ENCODE results near the gene FAM181A. TPM values are rescaled to one million over a fixed set of nuclear protein-coding genes. Genes with fewer than 3 reads are reported as not detected.
A peak's percentile ranks its signal among the peaks of the same experiment; 100 is the strongest.

FAM181A gene
- total RNA-seq, 2 experiments from 2014 or later, result not detected

- H3K9me3 Mint-ChIP-seq, result peaks cover 28% of the 10 kb centered on the region
- TF ChIP-seq CTCF (IDR thresholded peaks at IDR 0.05), result no peak
- ChIA-PET CTCF (interaction anchor here (0.9 to 13.6 kb wide), 3 partner anchors 14 to 37 kb away, joined by 3 to 290 read pairs (median 5); no protein-coding TSS in a partner anchor), POLR2A (interaction anchor here (1.6 to 12.3 kb wide), 2 partner anchors 15 to 19 kb away, joined by 4 to 180 read pairs; no protein-coding TSS in a partner anchor)
- H3K27me3 Mint-ChIP-seq, result no peaks in the 10 kb centered on the region
- H3K27ac Mint-ChIP-seq, result peak within 1 kb of the TSS; percentile 91
- peaks cover 76% of the 10 kb centered on the region for H3K4me1 Mint-ChIP-seq (ENCODE audit: low read depth)
- no peak for DNase-seq
- intact Hi-C loops (cut with micrococcal nuclease), result loop anchor here (5.0 kb wide), 1 partner anchor 34 kb away; no protein-coding TSS in a partner anchor
- H3K4me3 Mint-ChIP-seq, result peak within 1 kb of the TSS; percentile 45
- no peak for ATAC-seq
- H3K36me3 Mint-ChIP-seq (ENCODE audit: low read depth), result peaks cover 37% of the 10 kb centered on the region
Measured at GRCh38 chr14:93976477-93977057, 49.4 kb downstream of the FAM181A start, which contains the start of gene ASB2. Gene ASB2 (minus strand): TSS chr14:93976570. CDS start chr14:93964539, 12,031 bp downstream.

- ATAC-seq (no peak), DNase-seq (no peak)
- Mint-ChIP-seq H3K27me3 (no peaks in the 10 kb centered on the region), H3K4me1 (ENCODE audit: low read depth) (peaks cover 72% of the 10 kb centered on the region), H3K27ac (peak overlapping the region; percentile 91), H3K9me3 (peaks cover 28% of the 10 kb centered on the region), H3K4me3 (peak overlapping the region; percentile 45), H3K36me3 (ENCODE audit: low read depth) (peaks cover 37% of the 10 kb centered on the region)
- TF ChIP-seq CTCF (IDR thresholded peaks at IDR 0.05), result no peak
- intact Hi-C loops (cut with micrococcal nuclease), result loop anchor here (5.0 kb wide), 1 partner anchor 35 kb away; no protein-coding TSS in a partner anchor
- POLR2A ChIA-PET, result interaction anchor here (1.6 to 12.3 kb wide), 4 partner anchors 8 to 21 kb away, joined by 4 to 180 read pairs (median 16); no protein-coding TSS in a partner anchor
- CTCF ChIA-PET, result interaction anchor here (1.7 to 13.6 kb wide), 3 partner anchors 14 to 37 kb away, joined by 5 to 290 read pairs (median 7); no protein-coding TSS in a partner anchor
Measured at GRCh38 chr14:93977171-93977570, 50.0 kb downstream of the FAM181A start.

- POLR2A ChIA-PET, result interaction anchor here (0.8 to 12.3 kb wide), 13 partner anchors 9 to 51 kb away, joined by 3 to 180 read pairs (median 4); no protein-coding TSS in a partner anchor
- peak overlapping the region; percentile 91 for H3K27ac Mint-ChIP-seq
- peak overlapping the region; percentile 40 for H3K4me3 Mint-ChIP-seq
- peaks cover 66% of the 10 kb centered on the region for H3K4me1 Mint-ChIP-seq (ENCODE audit: low read depth)
- peaks cover 37% of the 10 kb centered on the region for H3K36me3 Mint-ChIP-seq (ENCODE audit: low read depth)
- peaks cover 28% of the 10 kb centered on the region for H3K9me3 Mint-ChIP-seq
- intact Hi-C loops (cut with micrococcal nuclease), result loop anchor here (2.0 to 5.0 kb wide), 2 partner anchors 17 to 36 kb away; no protein-coding TSS in a partner anchor
- DNase-seq, result peak; percentile 89
- TF ChIP-seq CTCF (IDR thresholded peaks at IDR 0.05), result no peak
- ATAC-seq, result peak; percentile 84
- H3K27me3 Mint-ChIP-seq, result no peaks in the 10 kb centered on the region
- CTCF ChIA-PET, result interaction anchor here (0.8 to 13.6 kb wide), 10 partner anchors 9 to 38 kb away, joined by 3 to 290 read pairs (median 4); no protein-coding TSS in a partner anchor
Measured at GRCh38 chr14:93977790-93978581, 50.8 kb downstream of the FAM181A start.

GRCh38 chr14:93978735-93979134 is 51.6 kb downstream of the FAM181A start:
- CTCF ChIA-PET, result interaction anchor here (0.6 to 13.6 kb wide), 11 partner anchors 8 to 39 kb away, joined by 3 to 290 read pairs (median 4); no protein-coding TSS in a partner anchor
- peak; percentile 27 for ATAC-seq

More at GRCh38 chr14:93978735-93979134, 51.6 kb downstream of the FAM181A start:
- POLR2A ChIA-PET, result interaction anchor here (0.8 to 12.3 kb wide), 12 partner anchors 10 to 50 kb away, joined by 3 to 180 read pairs (median 5); no protein-coding TSS in a partner anchor
- intact Hi-C loops (cut with micrococcal nuclease), result loop anchor here (2.0 to 5.0 kb wide), 2 partner anchors 18 to 36 kb away; no protein-coding TSS in a partner anchor
- Mint-ChIP-seq H3K4me1 (ENCODE audit: low read depth) (peaks cover 63% of the 10 kb centered on the region), H3K27ac (peak overlapping the region; percentile 91), H3K4me3 (peak overlapping the region; percentile 40), H3K9me3 (peaks cover 28% of the 10 kb centered on the region), H3K27me3 (no peaks in the 10 kb centered on the region), H3K36me3 (ENCODE audit: low read depth) (peaks cover 37% of the 10 kb centered on the region)
- no peak for TF ChIP-seq CTCF (IDR thresholded peaks at IDR 0.05)
- DNase-seq, result no peak

Small RNA genes within 50 kb of the gene (microRNA-seq; reads per million reads assigned to microRNA genes)
- gene MIR4506 (ENCODE audit: borderline microRNAs expressed, borderline replicate concordance), result not detected

Other genes starting within 250 kb of the FAM181A start
- not detected for gene PRIMA1, start 138.9 kb upstream of the FAM181A start, total RNA-seq
- 10 to 100 TPM; 11.7 to 12.7 TPM for gene ASB2, start 49.2 kb downstream of the FAM181A start, total RNA-seq
- gene CCDC197, start 70.0 kb downstream of the FAM181A start, total RNA-seq, result not detected
- gene OTUB2, start 99.0 kb downstream of the FAM181A start, total RNA-seq, result under 1 TPM; 0.25 to 0.29 TPM
- gene DDX24, start 153.9 kb downstream of the FAM181A start, total RNA-seq, result 100 to 1,000 TPM; 272 to 275 TPM
- 10 to 100 TPM; 21.9 to 23.3 TPM for gene IFI27L1, start 154.0 kb downstream of the FAM181A start, total RNA-seq
- gene IFI27, start 183.4 kb downstream of the FAM181A start, total RNA-seq, result 1 to 10 TPM in 1 of 2 experiments, under 1 TPM in 1; 0.86 to 4.1 TPM
- 10 to 100 TPM; 43.0 to 44.5 TPM for gene IFI27L2, start 202.3 kb downstream of the FAM181A start, total RNA-seq
- gene PPP4R4, start 247.0 kb downstream of the FAM181A start, total RNA-seq, result 1 to 10 TPM in 1 of 2 experiments, under 1 TPM in 1; 0.63 to 1.2 TPM

Data from activated CD8-positive, alpha-beta T cell treated with anti-CD3 and anti-CD28 coated beads for 36 hours (primary cell).